Esophagus squamous epithelium (tissue), 4 donors: ENCODE results near the gene SHQ1.

Experiments used
- POLR2A ChIP-seq, 4 donors: fragments of 450-650 bp; IDR thresholded peaks; one replicate each; pipeline ENCODE4 v1.6.1; 2017; ENCODE audit warnings: antibody characterized with exemption in 4 of 4, mild to moderate bottlenecking in 4 of 4, moderate library complexity in 3 of 4
- TF ChIP-seq, protein P1 (sequence below), 6 experiments: fragments of 450-650 bp in 4 of 6; fragments of 200-600 bp in 2 of 6; sonication (generic) in 2 of 6; IDR thresholded peaks; one replicate each; pipeline ENCODE4 v1.5.1; 2016 to 2019; ENCODE audit warnings: antibody characterized with exemption in 6 of 6, mild to moderate bottlenecking in 4 of 6, moderate library complexity in 4 of 6

DNA sequence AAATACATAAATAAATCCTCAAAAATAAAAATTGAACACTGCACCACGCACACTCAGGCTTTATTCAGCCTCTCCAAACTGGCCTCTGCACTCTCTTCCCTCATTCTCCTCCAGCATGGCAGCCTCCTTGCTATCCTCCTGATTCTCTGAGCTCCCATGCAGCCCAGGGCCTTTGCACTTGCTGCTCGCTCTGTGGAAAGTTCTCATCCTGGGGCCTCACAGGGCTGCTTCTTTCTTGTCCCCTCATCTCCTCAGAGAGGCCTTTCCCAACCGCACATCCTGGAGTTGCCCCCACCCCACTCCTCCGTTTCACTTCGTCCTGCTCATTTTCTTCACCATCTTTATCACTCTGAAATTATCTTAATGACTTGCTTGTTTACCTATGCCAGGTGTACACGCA lies 123.0 kb downstream of the SHQ1 start:
- TF ChIP-seq, protein P1, sequence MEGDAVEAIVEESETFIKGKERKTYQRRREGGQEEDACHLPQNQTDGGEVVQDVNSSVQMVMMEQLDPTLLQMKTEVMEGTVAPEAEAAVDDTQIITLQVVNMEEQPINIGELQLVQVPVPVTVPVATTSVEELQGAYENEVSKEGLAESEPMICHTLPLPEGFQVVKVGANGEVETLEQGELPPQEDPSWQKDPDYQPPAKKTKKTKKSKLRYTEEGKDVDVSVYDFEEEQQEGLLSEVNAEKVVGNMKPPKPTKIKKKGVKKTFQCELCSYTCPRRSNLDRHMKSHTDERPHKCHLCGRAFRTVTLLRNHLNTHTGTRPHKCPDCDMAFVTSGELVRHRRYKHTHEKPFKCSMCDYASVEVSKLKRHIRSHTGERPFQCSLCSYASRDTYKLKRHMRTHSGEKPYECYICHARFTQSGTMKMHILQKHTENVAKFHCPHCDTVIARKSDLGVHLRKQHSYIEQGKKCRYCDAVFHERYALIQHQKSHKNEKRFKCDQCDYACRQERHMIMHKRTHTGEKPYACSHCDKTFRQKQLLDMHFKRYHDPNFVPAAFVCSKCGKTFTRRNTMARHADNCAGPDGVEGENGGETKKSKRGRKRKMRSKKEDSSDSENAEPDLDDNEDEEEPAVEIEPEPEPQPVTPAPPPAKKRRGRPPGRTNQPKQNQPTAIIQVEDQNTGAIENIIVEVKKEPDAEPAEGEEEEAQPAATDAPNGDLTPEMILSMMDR (IDR thresholded peaks at IDR 0.05), result no peak
- no peak for TF ChIP-seq POLR2A (IDR thresholded peaks at IDR 0.05)
